DMS 273 treated with DMSO at 0.1 percent for 48 hours (cell line): ENCODE data around the gene DDIT4.
A peak's percentile ranks its signal among the peaks of the same experiment; 100 is the strongest.
"Not testable (repeated sequence)": the region's sequence is repeated elsewhere in the genome, so short reads cannot be mapped to it uniquely, and the experiment has no call there.

Experiments used
- DNase-seq: peaks from one replicate; lab custom pipeline; 2025; lab: John Stamatoyannopoulos, UW

DDIT4 gene

DNA sequence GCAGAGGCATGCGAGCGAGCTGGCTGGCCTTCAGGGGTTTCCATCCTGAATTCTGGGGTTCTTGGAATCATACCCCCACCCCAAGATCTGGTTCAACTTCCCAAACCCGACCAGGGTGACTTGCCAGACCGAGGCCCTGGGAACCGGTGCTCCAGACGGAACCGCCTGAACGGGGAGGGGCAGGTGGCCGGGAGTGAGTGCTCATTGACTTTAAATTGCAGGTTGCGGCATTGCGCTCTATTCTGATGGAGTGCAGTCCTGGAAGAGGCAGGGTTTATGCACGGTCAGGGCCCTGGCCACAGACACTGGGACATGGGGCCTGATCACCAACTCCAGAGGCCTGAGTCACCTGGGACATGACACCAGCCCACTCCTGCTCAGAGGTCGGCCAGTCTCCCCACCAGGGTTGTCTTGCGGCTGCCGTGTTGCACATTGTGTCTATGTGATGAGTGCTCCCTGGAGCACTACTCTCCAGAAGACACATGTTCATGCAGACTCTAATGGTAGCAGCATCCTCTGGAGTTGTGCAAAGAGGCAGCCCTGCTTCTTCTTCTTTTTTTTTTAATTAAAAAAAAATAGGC is 5.8 kb upstream of the DDIT4 start:
- DNase-seq, result no peak

DNA sequence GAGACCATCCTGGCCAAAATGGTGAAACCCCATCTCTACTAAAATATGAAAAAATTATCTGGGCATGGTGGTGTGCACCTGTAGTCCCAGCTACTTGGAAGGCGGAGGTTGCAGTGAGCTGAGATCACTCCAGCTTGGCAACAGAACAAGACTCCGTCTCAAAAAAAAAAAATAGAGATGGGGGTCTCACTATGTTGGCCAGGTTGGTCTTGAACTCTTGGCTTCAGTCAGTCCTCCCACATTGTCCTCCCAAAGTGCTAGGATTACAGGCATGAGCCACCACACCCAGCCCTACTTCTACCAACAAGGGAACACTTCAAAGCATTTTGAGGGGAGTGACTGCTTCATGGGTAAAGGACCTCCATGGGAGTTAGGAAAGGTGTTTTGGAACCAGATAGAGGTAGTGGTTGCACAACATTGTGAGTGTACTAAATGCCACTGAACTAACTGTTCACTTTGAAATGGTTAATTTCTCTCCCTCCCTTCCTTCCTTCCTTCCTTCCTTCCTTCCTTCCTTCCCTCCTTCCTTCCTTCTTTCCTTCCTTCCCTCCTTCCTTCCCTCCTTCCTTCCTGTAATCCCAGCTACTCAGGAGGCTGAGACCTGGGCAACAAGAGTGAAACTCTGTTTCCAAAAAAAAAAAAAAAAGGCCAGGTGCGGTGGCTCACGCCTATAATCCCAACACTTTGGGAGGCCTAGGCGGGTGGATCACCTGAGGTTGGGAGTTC is 5.1 kb upstream of the DDIT4 start:
- not testable (repeated sequence) for DNase-seq

DNA sequence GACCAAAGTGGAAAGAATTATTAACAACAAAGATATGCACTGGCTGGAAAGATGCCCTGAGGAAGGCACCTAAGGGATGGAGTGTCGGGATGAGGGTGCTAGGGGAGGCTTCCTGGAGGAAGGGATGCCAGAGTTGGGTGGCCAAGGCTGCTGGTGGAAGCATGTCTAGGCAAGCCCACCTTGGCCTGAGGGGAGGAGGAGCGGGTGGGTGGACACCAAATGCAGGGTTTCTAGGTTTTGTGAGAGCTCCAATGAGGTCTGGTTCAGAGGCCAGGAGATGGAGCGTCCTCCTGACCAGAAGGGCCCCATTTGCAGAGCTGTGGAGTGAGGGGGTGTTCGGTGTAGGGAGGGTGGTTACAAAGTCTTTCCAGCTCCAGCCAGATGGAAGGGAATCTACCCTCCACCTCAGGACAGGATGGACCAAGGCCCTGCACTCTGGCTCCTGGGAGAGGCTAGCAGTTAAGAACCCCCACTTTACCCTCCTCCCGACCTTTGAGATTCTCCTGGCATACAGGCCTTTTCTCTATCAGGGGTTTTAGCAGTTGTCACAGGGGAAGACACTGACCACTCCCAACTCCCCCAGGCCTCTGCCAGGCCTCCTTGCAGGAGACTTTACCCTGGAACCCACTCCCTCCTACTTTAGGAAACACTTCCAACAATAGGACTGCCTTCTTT is 3.0 kb upstream of the DDIT4 start:
- DNase-seq, result no peak

DNA sequence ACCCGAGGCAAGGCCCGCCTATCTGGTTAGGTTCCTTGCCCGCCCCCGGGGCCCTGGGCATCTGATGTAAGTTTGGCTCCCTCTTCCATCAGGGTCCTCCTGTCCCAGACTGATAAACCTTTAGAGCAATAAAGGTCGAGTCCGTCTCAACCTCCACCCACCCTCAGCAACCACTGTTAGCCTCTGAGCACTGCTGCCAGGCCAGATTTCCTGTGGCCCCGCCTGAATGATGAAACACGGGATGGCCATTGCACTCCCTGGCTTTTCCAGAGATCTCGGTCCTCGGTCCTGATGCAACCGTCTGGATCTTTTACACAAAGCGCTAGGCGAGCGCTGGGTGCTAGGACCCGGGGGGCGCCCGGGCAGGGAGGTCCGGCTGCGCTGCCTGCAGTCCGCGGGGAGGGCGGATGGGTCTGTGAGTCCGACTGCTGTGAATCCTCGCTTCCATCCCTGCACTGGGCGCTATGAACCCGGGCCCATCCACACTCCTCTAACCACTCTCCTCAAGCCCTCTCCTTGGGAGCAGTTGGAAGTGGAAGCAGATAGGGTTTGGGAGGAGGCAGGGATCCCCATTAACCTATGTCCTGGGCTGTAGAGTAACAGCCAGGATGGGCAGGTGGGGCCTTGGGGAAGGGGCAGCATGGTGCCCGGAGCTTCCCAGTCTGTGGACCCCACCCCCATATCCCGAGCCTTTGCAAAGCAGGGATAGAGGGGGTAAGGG is 875 bp upstream of the DDIT4 start:
- DNase-seq, result peak; percentile 41

DNA sequence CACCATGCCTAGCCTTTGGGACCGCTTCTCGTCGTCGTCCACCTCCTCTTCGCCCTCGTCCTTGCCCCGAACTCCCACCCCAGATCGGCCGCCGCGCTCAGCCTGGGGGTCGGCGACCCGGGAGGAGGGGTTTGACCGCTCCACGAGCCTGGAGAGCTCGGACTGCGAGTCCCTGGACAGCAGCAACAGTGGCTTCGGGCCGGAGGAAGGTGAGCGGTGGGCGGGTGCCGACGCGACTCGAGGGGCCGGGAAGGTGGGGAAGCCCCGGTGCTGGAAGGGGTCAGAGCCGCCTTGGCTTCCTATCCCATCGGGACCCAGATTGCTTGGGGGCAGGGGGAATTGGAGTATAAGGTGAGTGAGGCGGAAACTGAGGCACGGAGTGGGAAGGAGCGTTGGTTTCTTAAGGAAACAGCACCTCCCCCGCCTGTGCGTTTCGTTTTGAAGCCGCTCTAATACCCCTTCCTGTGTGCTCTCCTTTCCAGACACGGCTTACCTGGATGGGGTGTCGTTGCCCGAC is 547 bp downstream of the DDIT4 start:
- DNase-seq, result no peak

DNA sequence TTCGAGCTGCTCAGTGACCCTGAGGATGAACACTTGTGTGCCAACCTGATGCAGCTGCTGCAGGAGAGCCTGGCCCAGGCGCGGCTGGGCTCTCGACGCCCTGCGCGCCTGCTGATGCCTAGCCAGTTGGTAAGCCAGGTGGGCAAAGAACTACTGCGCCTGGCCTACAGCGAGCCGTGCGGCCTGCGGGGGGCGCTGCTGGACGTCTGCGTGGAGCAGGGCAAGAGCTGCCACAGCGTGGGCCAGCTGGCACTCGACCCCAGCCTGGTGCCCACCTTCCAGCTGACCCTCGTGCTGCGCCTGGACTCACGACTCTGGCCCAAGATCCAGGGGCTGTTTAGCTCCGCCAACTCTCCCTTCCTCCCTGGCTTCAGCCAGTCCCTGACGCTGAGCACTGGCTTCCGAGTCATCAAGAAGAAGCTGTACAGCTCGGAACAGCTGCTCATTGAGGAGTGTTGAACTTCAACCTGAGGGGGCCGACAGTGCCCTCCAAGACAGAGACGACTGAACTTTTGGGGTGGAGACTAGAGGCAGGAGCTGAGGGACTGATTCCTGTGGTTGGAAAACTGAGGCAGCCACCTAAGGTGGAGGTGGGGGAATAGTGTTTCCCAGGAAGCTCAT is 1.1 kb downstream of the DDIT4 start:
- DNase-seq, result no peak

DNA sequence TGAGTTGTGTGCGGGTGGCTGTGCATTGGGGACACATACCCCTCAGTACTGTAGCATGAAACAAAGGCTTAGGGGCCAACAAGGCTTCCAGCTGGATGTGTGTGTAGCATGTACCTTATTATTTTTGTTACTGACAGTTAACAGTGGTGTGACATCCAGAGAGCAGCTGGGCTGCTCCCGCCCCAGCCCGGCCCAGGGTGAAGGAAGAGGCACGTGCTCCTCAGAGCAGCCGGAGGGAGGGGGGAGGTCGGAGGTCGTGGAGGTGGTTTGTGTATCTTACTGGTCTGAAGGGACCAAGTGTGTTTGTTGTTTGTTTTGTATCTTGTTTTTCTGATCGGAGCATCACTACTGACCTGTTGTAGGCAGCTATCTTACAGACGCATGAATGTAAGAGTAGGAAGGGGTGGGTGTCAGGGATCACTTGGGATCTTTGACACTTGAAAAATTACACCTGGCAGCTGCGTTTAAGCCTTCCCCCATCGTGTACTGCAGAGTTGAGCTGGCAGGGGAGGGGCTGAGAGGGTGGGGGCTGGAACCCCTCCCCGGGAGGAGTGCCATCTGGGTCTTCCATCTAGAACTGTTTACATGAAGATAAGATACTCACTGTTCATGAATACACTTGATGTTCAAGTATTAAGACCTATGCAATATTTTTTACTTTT is 1.8 kb downstream of the DDIT4 start:
- peak; percentile 47 for DNase-seq

DNA sequence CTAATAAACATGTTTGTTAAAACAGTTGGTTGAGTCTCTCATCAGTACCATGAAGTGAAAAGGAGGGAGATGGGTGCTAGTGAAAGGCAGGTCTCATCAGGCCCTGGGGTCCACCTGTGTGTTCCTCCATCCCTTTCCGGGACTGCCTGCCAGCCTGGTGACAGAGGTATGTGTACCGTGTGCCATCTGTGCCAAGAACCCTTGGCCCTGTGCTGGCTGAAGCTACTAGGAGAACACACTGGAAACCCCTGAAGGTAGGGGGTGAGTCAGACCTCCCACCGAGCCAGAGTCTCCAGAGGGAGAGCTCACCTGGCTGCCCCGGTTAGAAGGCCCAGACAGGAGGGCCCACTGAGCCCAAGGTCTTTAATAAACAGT is 2.3 kb downstream of the DDIT4 start:
- no peak for DNase-seq

DNA sequence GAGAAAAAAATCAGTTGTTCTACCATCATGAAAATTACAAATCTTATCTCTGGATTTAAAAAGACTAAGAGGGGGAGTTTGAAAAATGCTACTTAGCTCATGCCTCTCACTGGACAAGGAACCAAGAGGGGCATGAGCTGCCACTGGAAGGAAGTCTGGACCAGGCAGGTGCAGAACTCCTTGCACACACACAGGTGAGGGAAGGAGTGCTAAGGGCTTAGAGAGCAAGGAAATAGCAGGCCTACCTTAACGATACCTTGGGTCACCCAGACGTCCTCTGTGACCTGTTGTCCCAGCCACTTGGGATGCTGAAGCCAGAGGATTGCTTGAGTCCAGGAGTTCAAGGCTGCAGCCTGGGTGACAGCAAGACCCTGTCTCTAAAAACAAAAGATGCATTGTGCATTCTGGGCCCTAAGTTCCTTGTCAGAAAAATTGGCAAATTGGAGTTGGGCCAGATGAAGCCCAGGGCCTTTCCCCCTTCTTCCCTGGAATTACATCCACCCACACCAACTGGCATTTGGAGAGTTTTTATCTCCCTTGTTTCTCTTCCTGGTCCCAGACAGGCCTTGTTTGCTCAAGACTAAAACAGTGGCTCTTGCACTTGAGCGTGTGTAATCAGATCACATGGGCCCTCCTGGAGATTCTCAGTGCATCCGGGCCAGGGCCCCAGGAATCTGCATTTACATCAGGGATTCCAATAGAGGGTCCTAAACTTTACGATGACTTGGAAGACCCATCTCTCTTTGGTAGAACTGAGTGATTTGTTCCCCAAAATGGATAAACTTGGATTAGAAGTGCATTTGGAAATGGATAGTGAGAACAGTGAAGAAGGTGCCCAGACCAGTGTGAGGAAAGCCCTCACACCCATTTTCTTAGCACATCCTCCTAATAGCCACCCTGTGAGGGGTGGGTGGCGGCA is 3.0 kb downstream of the DDIT4 start:
- peak; percentile 37 for DNase-seq

DNA sequence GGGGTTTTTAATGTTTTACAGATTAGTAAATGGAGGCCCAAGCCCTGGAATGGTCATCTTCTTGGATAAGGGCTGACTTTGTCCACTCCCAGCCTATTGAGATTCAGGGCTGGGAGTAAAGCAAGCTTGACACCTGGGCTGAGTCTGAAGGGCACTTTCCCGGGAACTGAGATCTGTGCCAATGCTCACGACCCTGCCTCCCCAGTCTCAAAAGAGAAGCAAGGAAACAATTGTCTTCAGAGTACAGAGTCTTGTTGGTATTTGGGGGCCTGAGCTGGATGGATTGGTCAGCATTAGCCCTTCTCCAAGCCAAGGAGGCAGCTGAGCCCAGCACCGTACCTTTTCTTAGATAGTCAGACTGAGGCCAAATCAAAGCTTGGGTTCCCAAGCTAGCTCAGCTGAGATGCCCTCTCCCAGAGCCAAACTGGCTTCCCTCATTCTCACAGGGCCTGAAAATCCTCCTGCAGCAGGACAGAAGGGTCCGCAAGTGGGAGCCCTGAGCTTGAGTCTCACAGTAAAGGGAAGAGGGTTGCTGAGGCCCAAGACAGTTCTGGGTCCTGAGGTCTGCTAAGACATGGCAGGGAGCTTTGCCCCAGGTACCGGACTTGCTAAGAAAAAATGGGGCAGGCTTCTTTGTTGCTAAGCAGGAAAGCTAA is 3.7 kb downstream of the DDIT4 start:
- DNase-seq, result no peak

DNA sequence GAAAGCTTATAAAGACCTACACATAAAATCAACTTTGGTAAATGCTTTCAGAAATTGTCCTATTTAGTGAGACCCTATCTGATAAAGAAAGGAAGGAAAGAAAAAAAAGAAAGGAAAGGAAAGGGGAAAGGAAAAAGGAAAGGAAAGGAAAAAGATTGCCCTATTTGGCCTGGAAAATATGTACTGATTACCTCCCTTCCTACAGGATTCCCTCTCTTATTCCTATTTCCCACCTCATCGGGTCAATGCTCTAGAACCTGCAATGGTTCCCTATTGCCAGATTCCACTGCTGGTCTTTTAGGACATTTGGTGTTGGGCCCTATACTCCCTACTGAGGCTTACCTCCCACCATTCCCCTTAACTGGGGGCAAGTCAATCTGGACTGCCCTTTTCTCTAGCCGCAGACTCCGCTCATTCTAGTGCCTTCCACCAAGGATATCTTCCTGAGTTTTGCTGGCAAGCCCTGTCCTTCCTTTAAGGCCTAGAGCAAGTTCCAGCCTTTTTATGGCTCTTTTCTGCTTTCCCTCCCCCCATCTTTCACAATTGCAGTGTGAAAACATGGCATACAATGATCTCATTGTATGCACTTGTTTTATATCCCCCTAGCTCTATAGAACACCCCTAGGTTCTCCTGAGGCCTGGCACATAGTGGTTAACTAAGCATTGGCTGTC is 4.4 kb downstream of the DDIT4 start:
- no peak for DNase-seq

DNA sequence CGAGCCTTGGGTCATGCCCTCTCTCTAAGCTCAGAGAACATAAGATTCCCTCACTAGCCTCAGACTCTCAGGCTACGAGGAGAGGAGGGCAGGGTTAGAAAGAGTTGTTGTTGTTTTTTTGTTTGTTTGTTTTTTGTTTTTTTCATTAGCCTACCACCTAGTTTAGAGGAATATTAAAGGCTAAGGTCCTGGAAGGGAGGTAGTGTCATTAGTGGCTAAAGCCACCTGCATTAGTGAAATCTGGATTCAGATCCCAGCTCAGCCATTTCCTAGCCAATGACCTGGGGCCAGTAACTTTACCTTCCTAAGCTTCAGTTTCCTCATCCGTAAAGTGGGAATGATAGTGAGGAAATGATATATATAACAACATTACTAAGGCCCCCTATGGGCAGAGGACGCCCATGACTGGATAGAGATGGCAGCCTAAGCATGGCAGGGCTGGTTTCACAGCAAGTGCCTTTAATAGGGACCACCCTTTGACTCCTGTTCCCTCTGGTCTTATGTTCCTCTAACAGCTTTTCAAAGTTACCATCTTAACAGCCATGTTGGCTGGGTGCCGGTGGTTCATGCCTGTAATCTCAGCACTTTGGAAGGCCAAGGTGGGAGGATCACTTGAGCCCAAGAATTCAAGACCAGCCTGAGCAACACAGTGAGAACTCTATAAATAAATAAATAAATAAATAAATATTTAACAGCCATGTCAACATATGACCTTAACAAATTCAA is 5.1 kb downstream of the DDIT4 start:
- DNase-seq, result no peak

DNA sequence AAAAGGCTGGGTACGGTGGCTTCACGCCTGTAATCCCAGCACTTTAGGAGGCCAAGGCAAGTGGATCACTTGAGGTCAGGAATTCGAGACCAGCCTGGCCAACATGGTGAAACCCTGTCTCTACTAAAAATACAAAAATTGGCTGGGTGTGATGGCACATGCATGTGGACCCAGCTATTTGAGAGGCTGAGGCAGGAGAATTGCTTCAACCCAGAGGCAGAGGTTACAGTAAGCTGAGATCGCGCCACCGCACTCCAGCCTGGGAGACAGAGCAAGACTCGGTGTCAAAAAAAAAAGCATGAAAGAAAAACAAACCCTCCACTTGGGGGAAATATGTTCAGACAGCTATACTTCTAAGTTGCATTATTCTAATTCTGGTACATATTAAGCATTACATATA is 5.9 kb downstream of the DDIT4 start:
- DNase-seq, result not testable (repeated sequence)

DNA sequence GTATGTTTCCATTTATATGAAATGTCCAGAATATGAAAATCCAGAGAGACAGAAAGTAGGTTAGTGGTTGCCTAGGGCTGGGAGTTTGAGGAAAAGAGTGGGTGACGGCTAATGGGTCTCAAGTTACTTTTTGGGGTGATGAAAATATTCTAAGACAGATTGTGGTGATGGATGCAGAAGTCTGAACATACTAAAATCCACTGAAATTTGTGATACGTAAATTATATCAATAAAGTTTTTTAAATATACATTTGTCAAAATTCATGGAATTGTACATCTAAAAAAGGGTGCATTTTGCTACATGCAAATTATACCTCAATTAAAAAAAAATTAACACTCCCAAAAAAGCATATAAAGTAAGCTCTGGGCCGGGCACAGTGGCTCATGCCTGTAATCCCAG is 9.4 kb downstream of the DDIT4 start:
- no peak for DNase-seq

DNA sequence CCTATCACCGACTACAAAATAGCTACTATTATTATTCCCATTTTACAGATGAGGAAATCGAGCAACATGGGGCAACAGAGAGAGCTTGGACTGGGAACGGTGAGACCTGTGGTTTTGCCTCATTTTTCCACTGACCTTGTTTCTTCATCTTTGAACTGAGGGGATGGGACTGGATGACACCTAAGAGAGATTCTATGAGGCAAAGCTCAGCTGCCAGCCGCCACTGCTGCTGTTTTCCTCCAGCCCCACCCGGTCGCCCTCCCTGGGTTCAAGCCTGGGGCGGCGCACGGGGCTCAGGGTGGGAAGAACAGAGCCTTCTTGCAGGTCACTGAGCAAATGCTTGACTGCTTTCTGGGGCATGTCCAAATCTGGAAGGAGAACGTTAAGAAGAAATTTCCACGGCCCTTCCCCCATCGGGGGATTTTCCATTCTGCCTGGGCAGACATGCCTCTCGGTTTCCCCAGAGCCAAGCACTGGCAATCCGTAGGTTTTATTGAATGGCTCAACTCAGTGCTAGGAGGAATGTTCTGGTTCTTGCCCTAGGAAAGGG is 12.3 kb downstream of the DDIT4 start:
- no peak for DNase-seq

DNA sequence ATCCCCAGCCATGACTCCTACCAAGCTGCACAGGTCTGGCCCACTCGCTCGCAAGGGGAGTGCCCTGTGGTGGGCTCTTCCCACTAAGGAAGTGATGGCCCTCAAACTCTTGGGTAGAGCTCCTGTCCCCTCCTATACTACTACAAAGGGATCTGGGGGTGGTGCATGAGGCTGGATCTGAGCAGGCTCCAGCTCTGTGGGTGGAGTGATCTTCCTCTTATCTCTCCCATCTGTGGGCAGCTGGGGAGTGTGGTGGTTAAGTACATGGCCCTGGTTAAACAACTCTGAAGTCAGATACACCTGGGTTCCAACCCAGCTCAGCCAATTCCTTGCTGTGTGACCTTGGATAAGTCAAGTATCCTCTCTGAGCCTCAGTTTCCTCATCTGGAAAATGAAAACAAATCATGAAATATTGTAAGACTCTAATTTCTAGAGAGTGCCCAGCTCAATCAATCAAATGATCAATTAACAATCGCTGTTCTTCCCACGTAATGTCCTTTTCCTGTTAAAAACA is 17.4 kb downstream of the DDIT4 start:
- no peak for DNase-seq

DNA sequence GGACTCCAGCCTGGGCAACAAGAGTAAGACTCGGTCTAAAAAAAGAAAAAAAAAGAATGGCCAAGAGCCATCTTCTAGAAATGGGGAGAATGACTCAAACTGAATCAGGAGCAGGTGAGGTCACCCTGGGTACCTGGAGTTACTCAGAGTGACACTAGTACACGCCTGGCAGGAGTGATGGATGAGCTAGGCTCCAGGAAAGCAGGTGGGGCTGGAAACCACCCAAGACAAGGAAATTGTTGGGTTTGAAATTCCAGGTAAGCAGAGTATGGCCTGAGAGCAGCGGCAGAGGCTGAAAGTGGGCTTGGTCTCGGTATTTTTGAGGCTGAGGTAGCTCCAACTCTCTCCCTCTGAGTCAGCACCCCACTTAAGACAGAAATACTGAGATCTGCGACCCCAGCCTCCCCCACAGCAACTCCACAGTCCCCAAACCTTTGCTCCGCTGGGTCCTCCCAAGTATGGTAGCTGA is 18.5 kb downstream of the DDIT4 start:
- no peak for DNase-seq

DNA sequence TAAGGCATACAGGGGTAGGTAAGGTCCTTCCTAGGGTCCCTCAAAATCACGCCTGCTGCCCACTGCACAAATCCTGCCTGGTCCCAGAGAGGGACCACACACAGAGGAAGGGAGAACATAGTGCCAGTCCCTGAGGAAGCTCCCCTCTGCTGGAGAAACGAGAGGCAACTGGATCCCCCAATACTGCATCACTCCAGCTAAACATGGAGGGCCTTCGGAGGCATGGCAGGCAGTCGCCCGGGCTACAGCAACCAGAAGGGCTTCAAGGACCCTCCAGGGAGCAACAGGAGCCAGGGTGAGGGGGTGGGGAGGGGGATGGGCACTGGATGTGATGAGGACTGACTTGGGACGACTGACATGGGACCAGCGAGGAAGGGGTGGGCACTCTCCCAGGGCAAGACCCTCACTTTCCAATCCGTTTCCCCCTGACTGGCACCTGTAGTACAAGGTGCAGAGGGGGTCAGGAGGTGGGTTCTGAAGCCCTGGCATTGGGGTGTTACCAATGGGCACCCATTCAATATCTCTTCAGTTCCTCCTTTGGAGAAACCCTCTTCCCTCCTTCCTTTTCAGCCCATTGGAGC is 21.7 kb downstream of the DDIT4 start:
- no peak for DNase-seq
